ENCODE results near the gene GLYATL3.

The GLYATL3 gene

DNA sequence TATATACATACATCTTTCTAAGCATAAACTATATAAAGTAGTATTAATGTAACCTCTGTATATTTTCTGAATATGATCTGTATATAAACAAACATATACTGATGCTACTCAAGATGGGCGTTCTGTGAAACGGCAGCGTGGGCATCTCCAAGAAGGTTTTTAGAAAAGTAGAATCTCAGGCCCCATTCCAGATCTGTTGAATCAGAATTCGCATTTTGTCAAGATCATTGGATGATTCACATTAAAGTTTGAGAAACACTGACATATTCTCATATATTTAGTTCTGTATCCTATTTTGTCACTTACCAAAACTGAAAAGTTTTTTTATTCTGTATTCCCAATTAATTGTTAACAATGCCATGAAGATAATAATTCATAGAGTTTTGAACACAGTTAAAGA is 56.2 kb downstream of the GLYATL3 start:
- DNase-seq (ENCODE audit: low read depth, low spot score), result no peak
- Histone ChIP-seq H3K36me3 (ENCODE audit: control insufficient read depth, insufficient read depth, low read length) (no peaks in the 10 kb centered on the region), H3K4me1 (ENCODE audit: control insufficient read depth, insufficient read depth, low read length) (no peaks in the 10 kb centered on the region), H3K4me3 (ENCODE audit: low read length) (no peak overlapping the region), H3K9me3 (ENCODE audit: control insufficient read depth, insufficient read depth, low read length) (no peaks in the 10 kb centered on the region), H3K27ac (ENCODE audit: low read length) (no peak overlapping the region), H3K27me3 (ENCODE audit: control insufficient read depth, insufficient read depth, low read length) (peaks cover 4% of the 10 kb centered on the region; the same call in 1 of the 2 replicates)
- no CpG with 5 or more reads among the region's 4 CpGs for WGBS (ENCODE audit: insufficient coverage, insufficient read length)

DNA sequence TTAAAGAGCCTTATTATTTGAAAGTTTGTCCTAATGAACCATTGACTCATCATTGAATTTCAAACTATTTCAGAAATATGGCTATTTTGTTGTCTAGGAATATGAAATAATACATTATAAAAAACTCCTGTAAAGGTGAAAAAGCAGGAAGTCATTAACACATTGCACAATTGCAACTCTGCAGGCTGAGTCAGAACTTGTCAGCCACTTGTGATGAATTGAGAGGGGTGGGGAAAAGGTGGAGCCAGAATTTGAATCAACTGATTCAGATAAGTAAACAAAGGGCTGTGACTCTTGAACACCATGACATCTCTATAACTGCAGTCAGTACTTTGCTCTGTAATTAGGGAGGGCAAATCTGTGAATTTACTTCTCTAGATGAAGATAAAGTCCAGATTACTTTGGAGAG is 56.7 kb downstream of the GLYATL3 start:
- no peaks in the 10 kb centered on the region for H3K36me3 ChIP-seq (ENCODE audit: control insufficient read depth, insufficient read depth, low read length)
- H3K4me1 ChIP-seq (ENCODE audit: control insufficient read depth, insufficient read depth, low read length), result no peaks in the 10 kb centered on the region
- no peaks in the 10 kb centered on the region for H3K9me3 ChIP-seq (ENCODE audit: control insufficient read depth, insufficient read depth, low read length)
- no peak overlapping the region for H3K4me3 ChIP-seq (ENCODE audit: low read length)
- no peak overlapping the region for H3K27ac ChIP-seq (ENCODE audit: low read length)
- DNase-seq (ENCODE audit: low read depth, low spot score), result no peak
- peaks cover 4% of the 10 kb centered on the region; the same call in 1 of the 2 replicates for H3K27me3 ChIP-seq (ENCODE audit: control insufficient read depth, insufficient read depth, low read length)

DNA sequence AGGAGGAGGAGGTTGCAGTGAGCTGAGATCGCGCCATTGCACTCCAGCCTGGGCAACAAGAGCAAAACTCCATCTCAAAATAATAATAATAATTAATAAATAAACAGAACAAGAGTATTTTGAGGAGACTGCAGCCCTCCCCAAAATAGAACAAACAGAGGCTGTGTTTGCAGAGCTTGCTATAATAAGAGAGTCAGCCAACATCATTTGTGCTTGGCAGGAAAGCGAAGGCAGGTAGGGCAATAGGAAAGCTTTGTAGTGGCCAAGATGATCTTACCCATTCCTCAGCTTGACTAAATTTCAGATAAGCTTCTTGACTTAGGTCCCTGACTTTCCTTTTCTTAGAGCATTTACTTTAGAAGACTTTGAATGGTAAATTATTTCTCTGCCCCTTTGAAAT is 57.5 kb downstream of the GLYATL3 start:
- no CpG with 5 or more reads among the region's 3 CpGs for WGBS (ENCODE audit: insufficient coverage, insufficient read length)
- no peaks in the 10 kb centered on the region for H3K4me1 ChIP-seq (ENCODE audit: control insufficient read depth, insufficient read depth, low read length)

DNA sequence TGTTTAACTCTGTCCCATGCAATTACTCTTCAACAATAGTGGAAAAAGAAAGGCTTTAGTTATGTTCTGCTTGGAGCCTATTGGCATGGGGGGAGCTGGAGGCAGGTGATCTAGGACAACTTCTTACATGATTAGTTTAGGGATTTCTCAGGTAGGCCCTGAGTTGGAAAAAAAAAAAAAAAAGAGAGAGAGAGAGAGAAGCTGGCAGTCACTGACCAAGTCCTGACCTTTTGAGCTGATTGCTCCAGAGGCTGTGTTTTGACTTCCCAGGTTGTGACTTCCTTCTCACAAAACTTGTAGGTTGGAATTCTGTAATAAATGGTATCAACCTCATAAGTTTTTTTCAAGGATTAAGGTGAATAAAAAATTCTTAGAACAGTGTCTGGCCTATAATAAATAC is 58.5 kb downstream of the GLYATL3 start:
- no peak for DNase-seq (ENCODE audit: low read depth, low spot score)
- no peak overlapping the region for H3K4me3 ChIP-seq (ENCODE audit: low read length)
- no peaks in the 10 kb centered on the region for H3K4me1 ChIP-seq (ENCODE audit: control insufficient read depth, insufficient read depth, low read length)
- H3K27ac ChIP-seq (ENCODE audit: low read length), result no peak overlapping the region
- H3K9me3 ChIP-seq (ENCODE audit: control insufficient read depth, insufficient read depth, low read length), result no peaks in the 10 kb centered on the region
- no peaks in the 10 kb centered on the region for H3K36me3 ChIP-seq (ENCODE audit: control insufficient read depth, insufficient read depth, low read length)
- peaks cover 4% of the 10 kb centered on the region; the same call in 1 of the 2 replicates for H3K27me3 ChIP-seq (ENCODE audit: control insufficient read depth, insufficient read depth, low read length)

More for the DNA sequence above, 57.5 kb downstream of the GLYATL3 start:
- Histone ChIP-seq H3K4me3 (ENCODE audit: low read length) (no peak overlapping the region), H3K27ac (ENCODE audit: low read length) (no peak overlapping the region), H3K9me3 (ENCODE audit: control insufficient read depth, insufficient read depth, low read length) (no peaks in the 10 kb centered on the region), H3K36me3 (ENCODE audit: control insufficient read depth, insufficient read depth, low read length) (no peaks in the 10 kb centered on the region), H3K27me3 (ENCODE audit: control insufficient read depth, insufficient read depth, low read length) (peaks cover 4% of the 10 kb centered on the region; the same call in 1 of the 2 replicates)
- no peak for DNase-seq (ENCODE audit: low read depth, low spot score)

DNA sequence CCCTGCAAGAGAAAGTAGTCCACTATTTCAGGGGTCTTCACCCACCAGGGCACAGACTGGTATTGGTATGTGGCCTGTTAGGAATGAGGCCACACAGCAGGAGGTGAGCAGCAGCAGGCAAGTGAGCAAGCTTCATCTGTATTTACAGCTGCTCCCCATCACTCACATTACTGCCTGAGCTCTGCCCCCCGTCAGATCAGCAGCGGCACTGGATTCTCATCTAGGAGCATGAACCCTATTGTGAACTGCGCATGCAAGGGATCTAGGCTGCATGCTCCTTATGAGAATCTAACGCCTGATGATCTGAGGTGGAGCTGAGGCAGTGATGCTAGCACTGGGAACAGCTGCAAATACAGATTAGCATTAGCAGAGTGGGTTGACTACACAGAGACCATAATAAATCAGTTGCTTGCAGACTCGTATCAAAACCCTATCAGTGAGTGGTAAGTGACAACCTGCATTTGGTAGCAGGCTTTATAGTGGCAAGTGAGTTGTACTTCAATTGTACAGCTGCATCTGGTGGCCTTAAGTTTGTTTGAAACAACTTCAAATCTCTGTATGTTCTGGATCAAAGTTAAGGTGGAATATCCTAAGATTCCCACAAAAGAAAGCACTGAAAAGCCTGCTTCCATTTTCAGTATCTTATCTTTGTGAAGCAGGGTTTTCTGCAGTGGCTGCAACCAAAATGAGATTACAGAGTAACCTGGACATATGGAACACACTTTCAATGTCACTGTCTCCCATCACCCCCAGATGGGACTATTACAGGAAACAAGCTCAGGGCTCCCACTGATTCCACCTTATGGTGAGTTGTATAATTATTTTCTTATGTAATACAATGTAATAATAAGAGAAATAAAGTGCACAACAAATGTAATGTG is 63.5 kb downstream of the GLYATL3 start:
- H3K4me1 ChIP-seq (ENCODE audit: control insufficient read depth, insufficient read depth, low read length), result no peaks in the 10 kb centered on the region
- no peak overlapping the region for H3K27ac ChIP-seq (ENCODE audit: low read length)
- no peaks in the 10 kb centered on the region for H3K36me3 ChIP-seq (ENCODE audit: control insufficient read depth, insufficient read depth, low read length)
- DNase-seq (ENCODE audit: low read depth, low spot score), result no peak
- no CpG with 5 or more reads among the region's 5 CpGs for WGBS (ENCODE audit: insufficient coverage, insufficient read length)
- H3K9me3 ChIP-seq (ENCODE audit: control insufficient read depth, insufficient read depth, low read length), result no peaks in the 10 kb centered on the region
- no peak overlapping the region for H3K4me3 ChIP-seq (ENCODE audit: low read length)
- peaks cover under 1% of the 10 kb centered on the region; the same call in 1 of the 2 replicates for H3K27me3 ChIP-seq (ENCODE audit: control insufficient read depth, insufficient read depth, low read length)

DNA sequence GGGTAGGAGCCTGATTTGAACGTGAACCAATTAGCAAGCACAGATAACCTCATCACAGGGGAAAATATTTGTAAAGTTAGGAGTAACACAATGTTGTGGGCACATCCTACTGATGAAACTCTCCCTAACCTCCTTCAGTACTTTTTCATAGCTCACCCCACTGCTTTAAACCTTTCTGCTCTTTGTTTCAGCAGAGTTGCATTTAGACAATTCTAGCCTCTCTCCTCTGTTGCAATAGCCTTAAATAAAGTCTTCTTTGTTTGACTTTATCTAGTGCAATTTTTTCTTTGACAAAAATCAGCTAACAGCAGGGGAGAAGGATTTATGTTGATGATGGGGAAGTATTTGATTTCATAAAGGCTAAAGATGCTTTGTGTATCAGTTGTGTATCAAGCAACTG is 64.8 kb downstream of the GLYATL3 start:
- Histone ChIP-seq H3K27me3 (ENCODE audit: control insufficient read depth, insufficient read depth, low read length) (no peaks in the 10 kb centered on the region; the same call in 1 of the 2 replicates), H3K9me3 (ENCODE audit: control insufficient read depth, insufficient read depth, low read length) (no peaks in the 10 kb centered on the region), H3K4me3 (ENCODE audit: low read length) (no peak overlapping the region), H3K36me3 (ENCODE audit: control insufficient read depth, insufficient read depth, low read length) (no peaks in the 10 kb centered on the region), H3K27ac (ENCODE audit: low read length) (no peak overlapping the region), H3K4me1 (ENCODE audit: control insufficient read depth, insufficient read depth, low read length) (no peaks in the 10 kb centered on the region)
- no peak for DNase-seq (ENCODE audit: low read depth, low spot score)
- WGBS (ENCODE audit: insufficient coverage, insufficient read length), result no CpG with 5 or more reads among the region's 1 CpG

DNA sequence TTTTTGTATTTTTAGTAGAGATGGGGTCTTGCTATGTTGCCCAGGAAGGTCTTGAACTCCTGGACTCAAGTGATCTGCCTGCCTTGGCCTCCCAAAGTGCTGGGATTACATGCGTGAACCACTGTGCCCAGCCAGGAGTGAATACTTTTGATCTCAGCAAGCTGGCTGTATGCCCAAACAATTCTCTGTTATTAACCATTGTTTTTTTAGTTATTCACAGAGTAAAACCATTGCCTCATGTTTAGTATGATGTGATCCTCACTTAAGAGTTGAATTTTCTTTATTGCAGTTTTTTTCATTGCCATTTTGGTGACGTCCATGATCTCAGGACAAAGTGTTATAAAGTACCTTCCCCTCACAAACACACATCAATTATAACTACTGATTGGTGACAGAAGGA is 65.5 kb downstream of the GLYATL3 start:
- no CpG with 5 or more reads among the region's 2 CpGs for WGBS (ENCODE audit: insufficient coverage, insufficient read length)
- DNase-seq (ENCODE audit: low read depth, low spot score), result no peak
- Histone ChIP-seq H3K4me1 (ENCODE audit: control insufficient read depth, insufficient read depth, low read length) (no peaks in the 10 kb centered on the region), H3K27ac (ENCODE audit: low read length) (no peak overlapping the region), H3K27me3 (ENCODE audit: control insufficient read depth, insufficient read depth, low read length) (no peaks in the 10 kb centered on the region), H3K4me3 (ENCODE audit: low read length) (no peak overlapping the region), H3K36me3 (ENCODE audit: control insufficient read depth, insufficient read depth, low read length) (no peaks in the 10 kb centered on the region), H3K9me3 (ENCODE audit: control insufficient read depth, insufficient read depth, low read length) (no peaks in the 10 kb centered on the region)

DNA sequence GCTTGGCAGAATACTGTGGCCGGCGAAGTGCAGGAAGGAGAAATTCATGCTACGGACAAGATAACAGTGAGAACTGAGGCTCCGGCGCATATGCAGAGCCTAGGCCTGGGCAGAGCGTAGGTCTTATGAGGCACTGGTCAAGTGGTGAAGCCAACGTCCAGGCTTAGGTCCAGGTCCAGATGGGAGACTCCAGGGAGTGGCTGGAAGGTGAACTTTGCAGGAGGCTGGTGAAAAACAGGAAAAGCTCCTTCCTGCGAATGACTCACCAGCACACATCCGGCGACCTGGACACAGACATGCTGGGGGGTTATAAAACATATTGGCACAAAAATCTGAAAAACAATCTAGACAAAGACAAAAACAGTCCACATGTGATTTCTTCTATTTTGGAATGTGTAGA is 66.1 kb downstream of the GLYATL3 start:
- Histone ChIP-seq H3K9me3 (ENCODE audit: control insufficient read depth, insufficient read depth, low read length) (no peaks in the 10 kb centered on the region), H3K4me1 (ENCODE audit: control insufficient read depth, insufficient read depth, low read length) (no peaks in the 10 kb centered on the region), H3K36me3 (ENCODE audit: control insufficient read depth, insufficient read depth, low read length) (no peaks in the 10 kb centered on the region), H3K27ac (ENCODE audit: low read length) (no peak overlapping the region), H3K4me3 (ENCODE audit: low read length) (no peak overlapping the region), H3K27me3 (ENCODE audit: control insufficient read depth, insufficient read depth, low read length) (no peaks in the 10 kb centered on the region)
- WGBS (ENCODE audit: insufficient coverage, insufficient read length), result no CpG with 5 or more reads among the region's 10 CpGs
- DNase-seq (ENCODE audit: low read depth, low spot score), result no peak

DNA sequence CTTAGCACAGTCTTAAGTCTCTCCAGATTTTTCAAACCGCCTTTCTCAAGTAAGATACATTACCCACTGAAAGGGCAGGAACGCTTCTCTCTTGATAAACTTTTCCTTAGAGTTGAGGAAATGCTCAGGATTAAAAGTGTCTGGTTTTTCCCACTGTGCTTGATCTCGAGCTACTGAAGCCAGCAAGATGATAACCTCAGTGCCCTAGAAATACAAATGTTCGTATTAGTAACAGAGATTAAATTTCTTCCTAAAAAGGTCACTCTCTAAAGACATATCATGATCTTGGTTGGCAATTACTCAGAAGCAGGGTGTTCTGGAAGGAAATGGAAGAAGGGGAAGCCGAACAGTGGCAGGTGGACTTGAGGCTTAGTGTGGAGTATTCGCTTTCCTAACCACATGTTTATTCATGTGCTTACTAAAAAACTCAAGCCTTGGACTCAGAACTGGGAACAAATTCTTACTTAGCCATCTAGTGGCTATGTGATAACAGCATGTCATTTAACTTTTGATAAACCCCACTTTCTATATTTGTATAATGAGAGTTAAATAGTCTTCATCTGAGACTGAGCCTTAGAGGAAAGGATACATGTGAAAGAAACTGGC is 70.9 kb downstream of the GLYATL3 start:
- no peaks in the 10 kb centered on the region for H3K4me1 ChIP-seq (ENCODE audit: control insufficient read depth, insufficient read depth, low read length)
- WGBS (ENCODE audit: insufficient coverage, insufficient read length), result no CpG with 5 or more reads among the region's 6 CpGs
- H3K27ac ChIP-seq (ENCODE audit: low read length), result no peak overlapping the region
- no peak overlapping the region for H3K4me3 ChIP-seq (ENCODE audit: low read length)
- DNase-seq (ENCODE audit: low read depth, low spot score), result no peak
- H3K27me3 ChIP-seq (ENCODE audit: control insufficient read depth, insufficient read depth, low read length), result no peaks in the 10 kb centered on the region
- H3K9me3 ChIP-seq (ENCODE audit: control insufficient read depth, insufficient read depth, low read length), result no peaks in the 10 kb centered on the region
- no peaks in the 10 kb centered on the region for H3K36me3 ChIP-seq (ENCODE audit: control insufficient read depth, insufficient read depth, low read length)

DNA sequence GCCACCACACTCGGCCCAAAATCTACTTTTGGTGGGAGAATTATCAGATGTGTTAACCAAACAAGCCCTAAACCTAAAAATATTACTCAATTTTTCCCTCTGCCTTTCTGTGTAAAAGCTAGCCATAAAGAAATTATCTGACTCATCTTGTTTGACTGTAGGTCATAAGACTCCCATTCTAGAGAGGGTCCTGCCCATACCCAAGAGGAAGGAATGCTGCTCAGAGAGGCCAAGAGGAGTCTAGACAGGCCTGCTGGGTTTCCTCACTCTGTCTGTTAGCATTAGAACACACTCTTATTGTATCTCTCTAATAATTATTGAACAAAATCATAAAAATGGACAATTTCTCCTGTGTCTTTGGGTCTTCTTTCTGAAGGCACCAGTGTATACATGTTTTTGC is 76.9 kb downstream of the GLYATL3 start:
- DNase-seq (ENCODE audit: low read depth, low spot score), result no peak
- no CpG with 5 or more reads among the region's 1 CpG for WGBS (ENCODE audit: insufficient coverage, insufficient read length)
- Histone ChIP-seq H3K36me3 (ENCODE audit: control insufficient read depth, insufficient read depth, low read length) (no peaks in the 10 kb centered on the region), H3K4me3 (ENCODE audit: low read length) (no peak overlapping the region), H3K4me1 (ENCODE audit: control insufficient read depth, insufficient read depth, low read length) (no peaks in the 10 kb centered on the region), H3K27ac (ENCODE audit: low read length) (no peak overlapping the region), H3K27me3 (ENCODE audit: control insufficient read depth, insufficient read depth, low read length) (no peaks in the 10 kb centered on the region), H3K9me3 (ENCODE audit: control insufficient read depth, insufficient read depth, low read length) (no peaks in the 10 kb centered on the region)
